HUES6 (cell line): ENCODE results near the gene MDM2.

Source experiments
- H3K27ac ChIP-seq: 2 replicates; pipeline ENCODE4 v1.7.0; 2013; ENCODE audit warnings: low read depth, mild to moderate bottlenecking, low read length, inconsistent platforms
- H3K27me3 ChIP-seq: 2 replicates; pipeline ENCODE4 v1.6.1; 2013; ENCODE audit warnings: low read length; ENCODE audit not compliant: control insufficient read depth, insufficient read depth
- H3K36me3 ChIP-seq: 2 replicates; pipeline ENCODE4 v1.6.1; 2013; ENCODE audit warnings: low read length; ENCODE audit not compliant: control insufficient read depth, insufficient read depth
- H3K4me1 ChIP-seq: 2 replicates; pipeline ENCODE4 v1.6.1; 2013; ENCODE audit warnings: low read length; ENCODE audit not compliant: control insufficient read depth, insufficient read depth
- H3K4me3 ChIP-seq: 2 replicates; pipeline ENCODE4 v1.5.1; 2013; ENCODE audit warnings: low read depth, low read length
- H3K9ac ChIP-seq: one replicate; pipeline ENCODE4 v1.6.1; 2013; ENCODE audit warnings: mild to moderate bottlenecking, low read length
- H3K9me3 ChIP-seq: 2 replicates; pipeline ENCODE4 v1.6.1; 2013; ENCODE audit warnings: low read depth, low read length; ENCODE audit not compliant: control insufficient read depth, insufficient read depth

The MDM2 gene

DNA sequence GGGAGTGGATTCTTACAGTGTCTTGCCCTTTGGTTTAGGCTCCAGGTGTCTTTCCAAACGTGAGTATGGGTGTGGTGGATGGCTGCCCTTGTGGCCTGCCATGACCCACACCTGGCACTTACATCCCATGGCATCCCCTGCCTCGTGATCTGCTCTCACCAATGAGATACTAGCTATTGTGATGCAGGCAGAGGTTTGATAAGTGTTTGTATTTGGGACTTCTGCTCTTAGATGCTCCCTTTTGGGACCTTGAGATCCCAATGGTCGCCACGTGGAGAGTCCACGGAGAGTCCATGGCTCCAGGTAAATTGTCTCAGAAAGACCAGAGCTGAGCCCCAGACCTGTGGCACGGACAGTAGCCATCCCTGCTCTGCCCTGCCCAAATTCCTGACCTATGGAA is 62.5 kb downstream of the MDM2 start:
- H3K4me3 ChIP-seq = no peak overlapping the region
- no peak overlapping the region for H3K9ac ChIP-seq
- no peaks in the 10 kb centered on the region for H3K9me3 ChIP-seq
- H3K4me1 ChIP-seq = peaks cover 5% of the 10 kb centered on the region
- no peaks in the 10 kb centered on the region for H3K36me3 ChIP-seq
- H3K27ac ChIP-seq = no peak overlapping the region
- H3K27me3 ChIP-seq = no peaks in the 10 kb centered on the region

- H3K4me1 ChIP-seq = peaks cover 5% of the 10 kb centered on the region
- H3K27me3 ChIP-seq = no peaks in the 10 kb centered on the region
- no peak overlapping the region for H3K27ac ChIP-seq
- H3K9me3 ChIP-seq = no peaks in the 10 kb centered on the region
- H3K4me3 ChIP-seq = no peak overlapping the region
- H3K9ac ChIP-seq = no peak overlapping the region
- H3K36me3 ChIP-seq = no peaks in the 10 kb centered on the region
These were observed 63.4 kb downstream of the MDM2 start for GRCh38 chr12:68871396-68871795.

- no peaks in the 10 kb centered on the region for H3K27me3 ChIP-seq
- H3K4me1 ChIP-seq = peaks cover 5% of the 10 kb centered on the region
- H3K9me3 ChIP-seq = no peaks in the 10 kb centered on the region
These were observed 63.9 kb downstream of the MDM2 start for GRCh38 chr12:68871921-68872320.

DNA sequence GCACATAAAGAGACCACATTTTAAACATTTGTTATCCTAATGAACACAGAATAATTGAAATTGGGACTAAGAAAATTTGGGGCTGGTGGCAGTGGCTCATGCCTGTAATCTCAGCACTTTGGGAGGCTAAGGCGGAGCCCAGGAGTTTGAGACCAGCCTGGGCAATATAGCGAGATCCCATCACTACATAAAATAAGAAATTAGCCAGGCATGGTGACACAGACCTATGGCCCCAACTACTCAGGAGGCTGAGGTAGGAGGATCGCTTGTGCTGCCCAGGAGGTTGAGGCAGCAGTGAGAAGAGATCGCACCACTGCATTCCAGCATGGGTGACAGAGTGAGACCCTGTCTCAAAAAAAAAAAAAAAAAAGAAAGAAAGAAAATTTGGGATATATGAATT is 65.3 kb downstream of the MDM2 start:
- Histone ChIP-seq H3K36me3 (no peaks in the 10 kb centered on the region), H3K4me3 (no peak overlapping the region), H3K4me1 (no peaks in the 10 kb centered on the region), H3K27ac (no peak overlapping the region), H3K9ac (no peak overlapping the region), H3K9me3 (no peaks in the 10 kb centered on the region), H3K27me3 (no peaks in the 10 kb centered on the region)

More at GRCh38 chr12:68871921-68872320, 63.9 kb downstream of the MDM2 start:
- Histone ChIP-seq H3K9ac (no peak overlapping the region), H3K36me3 (no peaks in the 10 kb centered on the region), H3K27ac (no peak overlapping the region), H3K4me3 (no peak overlapping the region)

DNA sequence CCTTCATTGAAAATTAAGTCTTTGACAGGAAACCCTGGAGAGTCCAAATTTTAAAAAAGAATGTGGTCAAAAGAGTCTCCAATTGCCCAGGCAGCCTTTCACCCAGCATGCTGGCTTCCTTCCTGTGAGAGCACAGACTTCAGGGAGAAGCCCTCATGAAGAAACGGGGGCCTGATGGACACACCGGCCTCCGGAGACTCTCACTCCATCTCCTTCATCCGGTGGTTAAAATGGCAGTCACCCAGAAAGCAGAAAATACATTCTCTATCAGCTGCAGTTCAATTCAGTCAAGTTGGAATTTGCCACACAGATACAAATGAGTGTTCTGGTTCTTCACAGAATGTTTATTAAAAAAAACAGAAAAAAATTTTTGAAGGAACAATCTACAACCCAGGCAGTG is 68.5 kb downstream of the MDM2 start:
- H3K4me1 ChIP-seq = no peaks in the 10 kb centered on the region
- no peaks in the 10 kb centered on the region for H3K36me3 ChIP-seq
- H3K9me3 ChIP-seq = no peaks in the 10 kb centered on the region; the same call in 1 of the 2 replicates
- no peak overlapping the region for H3K27ac ChIP-seq
- H3K9ac ChIP-seq = no peak overlapping the region
- no peak overlapping the region for H3K4me3 ChIP-seq
- no peaks in the 10 kb centered on the region for H3K27me3 ChIP-seq

- Histone ChIP-seq H3K36me3 (no peaks in the 10 kb centered on the region), H3K4me3 (no peak overlapping the region), H3K27me3 (no peaks in the 10 kb centered on the region), H3K9ac (no peak overlapping the region), H3K9me3 (peaks cover 3% of the 10 kb centered on the region), H3K27ac (no peak overlapping the region), H3K4me1 (no peaks in the 10 kb centered on the region)
These were observed 69.6 kb downstream of the MDM2 start for GRCh38 chr12:68877583-68877982.

DNA sequence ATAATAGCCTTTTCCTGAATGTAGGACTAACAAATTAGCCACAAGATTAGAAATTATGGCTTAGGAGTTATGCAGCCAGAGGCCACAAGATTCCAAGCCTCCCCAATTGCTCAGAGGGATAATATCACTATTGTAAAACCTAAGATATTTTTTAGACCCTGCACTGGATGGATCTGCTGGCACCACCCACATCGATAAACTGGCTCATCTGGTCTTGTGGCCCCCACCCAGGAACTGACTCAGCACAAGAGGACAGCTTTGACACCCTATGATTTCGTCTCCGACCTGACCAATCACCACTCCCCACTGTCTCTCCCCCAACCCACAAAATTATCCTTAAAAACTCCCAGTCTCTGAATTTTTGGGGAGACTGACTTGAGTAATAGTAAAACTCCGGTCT is 70.3 kb downstream of the MDM2 start:
- peaks cover 3% of the 10 kb centered on the region for H3K9me3 ChIP-seq
- no peaks in the 10 kb centered on the region for H3K27me3 ChIP-seq
- H3K9ac ChIP-seq = no peak overlapping the region
- no peak overlapping the region for H3K4me3 ChIP-seq
- H3K4me1 ChIP-seq = no peaks in the 10 kb centered on the region
- H3K36me3 ChIP-seq = no peaks in the 10 kb centered on the region
- H3K27ac ChIP-seq = no peak overlapping the region

DNA sequence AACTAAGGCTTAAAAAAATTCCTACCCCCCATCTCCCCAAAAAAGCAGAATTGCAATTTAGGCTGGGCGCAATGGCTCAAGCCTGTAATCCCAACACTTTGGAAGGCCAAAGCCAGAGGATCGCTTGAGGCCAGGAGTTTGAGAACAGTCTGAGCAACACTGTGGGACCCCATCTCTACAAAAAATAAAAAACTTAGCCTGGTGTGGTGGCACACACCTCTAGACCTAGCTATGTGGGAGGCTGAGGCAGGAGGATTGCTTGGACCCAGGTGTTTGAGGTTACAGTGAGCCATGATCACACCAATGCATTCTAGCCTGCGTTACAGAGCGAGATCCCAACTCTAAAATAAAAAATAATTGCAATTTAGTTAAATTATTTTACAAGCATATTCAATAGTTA is 70.9 kb downstream of the MDM2 start:
- no peak overlapping the region for H3K4me3 ChIP-seq
- H3K27me3 ChIP-seq = no peaks in the 10 kb centered on the region
- no peaks in the 10 kb centered on the region for H3K36me3 ChIP-seq
- no peak overlapping the region for H3K9ac ChIP-seq
- H3K4me1 ChIP-seq = no peaks in the 10 kb centered on the region
- peaks cover 3% of the 10 kb centered on the region for H3K9me3 ChIP-seq
- no peak overlapping the region for H3K27ac ChIP-seq

DNA sequence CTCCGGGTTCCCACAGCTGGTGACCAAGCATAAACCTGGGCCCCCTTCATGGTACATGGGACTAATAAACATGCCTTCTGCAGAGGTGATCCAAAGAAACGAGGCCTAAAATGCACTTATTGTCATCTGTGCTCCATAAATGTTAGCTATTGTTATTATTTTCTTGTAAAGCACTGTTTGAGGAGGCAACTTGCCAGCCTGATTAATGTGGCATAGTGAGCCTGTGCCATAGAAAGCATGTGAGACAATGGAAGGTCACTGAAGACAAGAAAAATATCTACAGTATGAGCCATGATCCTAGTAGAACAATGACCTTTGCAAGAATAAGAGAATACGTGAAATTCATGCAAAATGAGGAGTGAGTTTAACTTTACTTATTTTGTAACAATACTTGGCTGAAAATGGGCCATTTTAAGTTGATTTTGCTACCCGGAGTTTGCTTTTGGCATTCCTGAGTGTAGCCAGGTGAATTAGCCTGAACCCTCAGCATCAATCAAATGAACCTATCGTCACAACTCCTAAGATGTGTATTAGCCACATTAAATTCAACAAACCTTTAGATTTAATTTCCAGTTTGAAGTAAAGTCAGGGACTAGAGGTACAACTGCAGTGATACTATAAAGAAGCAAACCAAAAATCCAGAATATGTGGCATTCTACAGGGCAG is 72.8 kb downstream of the MDM2 start:
- no peak overlapping the region for H3K9ac ChIP-seq
- no peak overlapping the region for H3K27ac ChIP-seq
- H3K27me3 ChIP-seq = no peaks in the 10 kb centered on the region
- peaks cover 3% of the 10 kb centered on the region for H3K9me3 ChIP-seq
- no peaks in the 10 kb centered on the region for H3K36me3 ChIP-seq
- no peaks in the 10 kb centered on the region; the same call in 1 of the 2 replicates for H3K4me1 ChIP-seq
- H3K4me3 ChIP-seq = no peak overlapping the region

DNA sequence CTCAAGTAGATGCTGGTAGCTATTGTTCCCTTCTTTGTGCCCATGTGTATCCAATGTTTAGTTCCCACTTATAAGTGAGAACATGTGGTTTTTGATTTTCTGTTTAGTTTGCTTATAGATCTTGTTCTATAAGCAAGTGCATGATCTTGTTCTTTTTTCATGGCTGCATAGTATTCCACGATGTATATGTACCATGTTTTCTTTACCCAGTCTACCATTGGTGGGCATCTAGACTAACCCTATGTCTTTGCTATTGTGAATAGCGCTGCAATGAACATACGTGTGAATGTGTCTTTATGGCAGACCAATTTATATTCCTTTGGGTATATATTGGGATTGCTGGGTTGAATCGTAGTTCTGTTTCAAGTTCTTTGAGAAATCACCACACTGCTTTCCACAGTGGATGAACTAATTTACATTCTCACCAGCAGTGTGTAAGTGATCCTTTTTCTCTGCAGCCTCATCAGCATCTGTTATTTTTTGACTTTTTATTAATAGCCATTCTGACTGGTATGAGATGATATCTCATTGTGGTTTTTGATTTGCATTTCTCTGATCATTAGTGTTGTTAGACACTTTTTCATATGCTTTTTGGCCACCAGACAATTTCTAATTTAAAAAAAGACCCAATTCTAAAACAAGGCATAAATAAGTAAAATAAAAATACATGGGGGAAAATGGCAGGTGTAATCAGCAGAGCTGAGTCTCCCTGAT is 74.4 kb downstream of the MDM2 start:
- H3K9me3 ChIP-seq = peaks cover 3% of the 10 kb centered on the region
- no peaks in the 10 kb centered on the region for H3K27me3 ChIP-seq
- no peaks in the 10 kb centered on the region for H3K36me3 ChIP-seq
- no peaks in the 10 kb centered on the region; the same call in 1 of the 2 replicates for H3K4me1 ChIP-seq
- H3K27ac ChIP-seq = no peak overlapping the region
- no peak overlapping the region for H3K4me3 ChIP-seq
- H3K9ac ChIP-seq = no peak overlapping the region

DNA sequence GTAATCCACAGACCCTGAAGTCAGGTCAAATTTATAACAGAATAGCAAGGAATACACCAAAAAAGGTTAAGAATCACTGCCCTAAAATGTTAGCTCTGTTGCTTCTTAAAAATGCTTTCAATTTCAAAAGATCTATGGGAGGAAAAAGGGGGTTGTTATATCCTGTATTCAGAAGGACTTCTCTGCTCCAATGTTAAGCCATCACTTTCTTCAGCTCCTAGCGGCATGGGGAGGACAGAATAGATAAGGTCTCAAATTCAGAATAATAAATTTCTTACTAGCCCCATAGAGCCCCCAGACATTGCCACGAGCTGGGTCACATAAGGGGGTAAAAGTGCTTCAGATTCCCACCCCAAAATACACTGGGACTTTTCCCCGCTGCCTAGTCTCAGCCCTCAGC is 75.2 kb downstream of the MDM2 start:
- Histone ChIP-seq H3K36me3 (no peaks in the 10 kb centered on the region), H3K4me1 (no peaks in the 10 kb centered on the region; the same call in 1 of the 2 replicates), H3K9ac (no peak overlapping the region), H3K27ac (no peak overlapping the region), H3K27me3 (no peaks in the 10 kb centered on the region), H3K9me3 (peaks cover 3% of the 10 kb centered on the region), H3K4me3 (no peak overlapping the region)
